ENCODE results near the gene WNK1.
A peak's percentile ranks its signal among the peaks of the same experiment; 100 is the strongest.

WNK1 gene

DNA sequence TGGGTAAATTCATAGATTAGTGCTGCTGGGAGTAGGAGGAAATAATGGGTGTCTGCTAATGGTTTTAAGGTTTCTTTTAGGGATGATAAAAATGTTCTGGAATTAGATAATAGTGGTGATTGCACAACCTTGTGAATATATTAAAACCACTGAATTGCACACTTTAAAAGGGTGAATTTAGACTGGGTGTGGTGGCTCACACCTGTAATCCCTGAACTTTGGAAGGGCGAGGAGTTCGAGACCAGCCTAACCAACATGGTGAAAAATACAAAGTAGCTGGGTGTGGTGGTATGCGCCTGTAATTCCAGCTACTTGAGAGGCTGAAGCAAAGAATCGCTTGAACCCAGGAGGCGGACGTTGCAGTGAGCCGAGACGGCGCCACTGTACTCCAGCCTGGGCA is 195.9 kb downstream of the WNK1 start:
- no peak for DNase-seq (ENCODE audit: low read depth)
- peak overlapping the region; percentile 99 for H3K4me3 ChIP-seq (ENCODE audit: low read length)

DNA sequence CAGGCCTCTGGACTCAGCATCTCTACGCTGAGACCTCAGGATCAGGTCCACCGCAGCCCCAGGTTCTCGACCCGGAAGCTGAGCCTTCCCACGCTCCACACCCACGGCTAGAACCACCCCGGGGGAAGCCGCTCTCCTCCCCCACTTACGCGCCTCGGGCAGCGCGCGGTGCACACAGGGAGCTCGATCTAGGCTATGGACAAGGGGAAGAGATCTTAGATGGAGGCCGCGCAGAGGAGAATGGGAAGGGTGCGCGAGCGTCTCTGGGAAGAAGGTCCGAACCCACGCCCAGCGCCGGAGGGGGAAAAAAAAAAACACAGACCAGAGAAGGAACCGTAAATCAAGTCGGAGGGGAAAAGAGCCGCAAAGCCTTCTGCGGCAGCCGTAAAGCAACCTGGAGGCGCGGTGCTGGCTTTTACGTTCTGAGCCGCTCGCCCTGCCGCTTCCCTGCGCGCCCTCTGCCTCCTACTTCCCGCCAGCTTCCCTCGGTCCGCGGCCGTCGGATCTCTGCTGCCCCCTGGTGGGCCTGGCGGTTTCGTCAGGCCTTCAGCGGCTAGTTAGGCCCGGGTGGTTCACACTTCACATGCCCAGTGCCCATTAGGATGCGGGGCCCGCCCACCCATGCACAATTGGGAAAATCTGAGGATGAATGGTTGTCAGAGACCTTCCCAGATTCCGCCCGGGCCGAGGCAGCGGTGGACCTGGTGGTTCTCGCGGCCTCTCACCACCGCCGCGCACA is 197.2 kb downstream of the WNK1 start, which contains the start of gene RAD52:
RAD52 (minus strand) TSS at position 242 of the 739 bp plus-strand sequence. CDS start 16,636 bp downstream, outside the sequence.
- DNase-seq (ENCODE audit: low read depth) = peak; percentile 100
- Histone ChIP-seq H3K4me1 (ENCODE audit: control insufficient read depth, insufficient read depth, low read length) (peaks cover 31% of the 10 kb centered on the region), H3K27me3 (replicated peaks; ENCODE audit: control insufficient read depth, insufficient read depth, low read length) (no peaks in the 10 kb centered on the region), H3K9ac (ENCODE audit: low read length) (peak within 1 kb of the TSS; percentile 98), H3K4me3 (ENCODE audit: low read length) (peak within 1 kb of the TSS; percentile 99), H3K9me3 (ENCODE audit: control insufficient read depth, low read length) (no peaks in the 10 kb centered on the region), H3K36me3 (ENCODE audit: control insufficient read depth, insufficient read depth, low read length, severe bottlenecking) (no peaks in the 10 kb centered on the region)

More for the DNA sequence above, 195.9 kb downstream of the WNK1 start:
- no peaks in the 10 kb centered on the region for H3K36me3 ChIP-seq (ENCODE audit: control insufficient read depth, insufficient read depth, low read length, severe bottlenecking)
- H3K27me3 ChIP-seq (replicated peaks; ENCODE audit: control insufficient read depth, insufficient read depth, low read length) = no peaks in the 10 kb centered on the region
- H3K9me3 ChIP-seq (ENCODE audit: control insufficient read depth, low read length) = no peaks in the 10 kb centered on the region
- peaks cover 22% of the 10 kb centered on the region for H3K4me1 ChIP-seq (ENCODE audit: control insufficient read depth, insufficient read depth, low read length)
- H3K9ac ChIP-seq (ENCODE audit: low read length) = peak overlapping the region; percentile 98

DNA sequence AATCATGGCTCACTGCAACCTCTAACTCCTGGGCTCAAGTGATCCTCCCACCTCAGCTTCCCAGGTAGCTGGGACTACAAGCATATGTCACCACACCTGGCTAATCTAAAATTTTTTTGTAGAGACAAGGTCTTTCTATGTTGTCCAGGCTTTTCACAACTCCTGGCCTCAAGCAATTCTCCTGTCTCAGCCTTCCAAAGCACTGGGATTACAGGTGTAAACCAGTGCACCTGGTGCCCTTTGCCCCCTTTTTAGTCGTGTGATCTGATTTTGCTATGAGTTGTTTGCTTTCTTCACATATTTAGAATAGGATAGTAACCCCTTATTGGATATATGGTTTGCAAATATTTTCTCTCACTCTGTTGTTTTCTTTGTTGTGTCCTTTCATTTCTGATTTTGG is 198.8 kb downstream of the WNK1 start:
- Histone ChIP-seq H3K9me3 (ENCODE audit: control insufficient read depth, low read length) (no peaks in the 10 kb centered on the region), H3K4me3 (ENCODE audit: low read length) (no peak overlapping the region), H3K36me3 (ENCODE audit: control insufficient read depth, insufficient read depth, low read length, severe bottlenecking) (no peaks in the 10 kb centered on the region), H3K9ac (ENCODE audit: low read length) (no peak overlapping the region), H3K4me1 (ENCODE audit: control insufficient read depth, insufficient read depth, low read length) (peaks cover 28% of the 10 kb centered on the region), H3K27me3 (replicated peaks; ENCODE audit: control insufficient read depth, insufficient read depth, low read length) (no peaks in the 10 kb centered on the region)
- DNase-seq (ENCODE audit: low read depth) = no peak

DNA sequence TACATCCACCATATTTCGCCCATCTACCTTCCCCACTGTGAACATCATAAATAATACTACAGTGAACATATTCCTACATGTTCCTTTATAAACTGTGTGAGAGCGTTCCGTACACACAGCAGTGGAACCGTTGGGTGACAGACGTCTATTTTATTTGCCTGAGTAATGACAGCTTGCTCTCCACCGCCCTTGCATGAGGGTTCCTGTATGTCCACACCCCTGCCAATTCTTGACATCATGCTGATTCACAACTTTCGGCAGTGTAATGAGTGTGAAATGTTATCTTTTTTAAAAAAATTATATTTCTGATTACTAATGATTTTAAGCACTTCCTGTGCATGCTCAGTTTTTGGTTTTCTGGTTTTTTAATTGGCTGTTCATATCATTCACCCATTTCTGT is 201.4 kb downstream of the WNK1 start:
- H3K9ac ChIP-seq (ENCODE audit: low read length) = no peak overlapping the region
- no peaks in the 10 kb centered on the region for H3K36me3 ChIP-seq (ENCODE audit: control insufficient read depth, insufficient read depth, low read length, severe bottlenecking)
- H3K4me3 ChIP-seq (ENCODE audit: low read length) = no peak overlapping the region
- DNase-seq (ENCODE audit: low read depth) = no peak
- H3K4me1 ChIP-seq (ENCODE audit: control insufficient read depth, insufficient read depth, low read length) = peaks cover 11% of the 10 kb centered on the region
- H3K9me3 ChIP-seq (ENCODE audit: control insufficient read depth, low read length) = no peaks in the 10 kb centered on the region
- H3K27me3 ChIP-seq (replicated peaks; ENCODE audit: control insufficient read depth, insufficient read depth, low read length) = no peaks in the 10 kb centered on the region

DNA sequence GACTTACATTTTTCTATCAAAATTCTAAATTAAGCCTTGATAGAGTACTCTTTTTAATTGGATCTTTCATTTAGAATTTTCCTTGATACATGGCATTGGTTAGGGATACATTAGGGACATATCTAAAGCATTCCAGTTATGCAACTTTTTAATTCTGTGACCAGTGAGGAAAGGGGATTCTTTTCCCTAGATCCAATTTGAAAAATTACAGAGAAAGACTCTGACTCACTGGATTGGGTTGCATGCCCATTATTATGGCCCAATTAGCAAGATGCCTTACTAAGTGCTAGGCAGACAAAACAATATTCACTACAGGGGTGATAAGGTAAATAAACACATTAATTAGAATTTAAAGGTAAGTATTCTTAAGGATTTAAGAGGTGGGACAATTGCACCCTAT is 202.4 kb downstream of the WNK1 start:
- H3K27me3 ChIP-seq (replicated peaks; ENCODE audit: control insufficient read depth, insufficient read depth, low read length) = no peaks in the 10 kb centered on the region
- no peak for DNase-seq (ENCODE audit: low read depth)
- H3K9me3 ChIP-seq (ENCODE audit: control insufficient read depth, low read length) = no peaks in the 10 kb centered on the region
- H3K9ac ChIP-seq (ENCODE audit: low read length) = no peak overlapping the region
- H3K4me1 ChIP-seq (ENCODE audit: control insufficient read depth, insufficient read depth, low read length) = peaks cover 11% of the 10 kb centered on the region
- no peak overlapping the region for H3K4me3 ChIP-seq (ENCODE audit: low read length)
- no peaks in the 10 kb centered on the region for H3K36me3 ChIP-seq (ENCODE audit: control insufficient read depth, insufficient read depth, low read length, severe bottlenecking)

DNA sequence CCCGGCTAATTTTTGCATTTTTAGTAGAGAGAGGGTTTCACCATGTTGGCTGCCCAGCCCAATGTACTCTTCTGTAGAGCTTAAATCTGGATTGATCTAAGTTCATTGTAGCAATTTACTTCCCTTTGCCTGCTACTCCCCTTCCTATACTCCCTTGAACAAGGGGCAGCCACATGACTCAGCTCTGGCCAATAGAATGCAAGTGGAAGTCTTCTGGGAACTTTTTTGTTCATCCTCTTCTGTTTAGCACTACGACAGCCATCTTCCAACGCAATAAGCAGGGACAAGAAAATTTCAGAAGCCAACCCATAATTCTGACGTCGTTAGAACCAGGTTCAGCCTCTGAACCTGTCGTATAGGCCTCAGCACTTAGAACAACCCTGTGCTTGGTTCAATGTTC is 203.6 kb downstream of the WNK1 start:
- H3K27me3 ChIP-seq (replicated peaks; ENCODE audit: control insufficient read depth, insufficient read depth, low read length) = no peaks in the 10 kb centered on the region
- H3K9me3 ChIP-seq (ENCODE audit: control insufficient read depth, low read length) = no peaks in the 10 kb centered on the region
- no peak for DNase-seq (ENCODE audit: low read depth)
- no peak overlapping the region for H3K9ac ChIP-seq (ENCODE audit: low read length)
- peaks cover 11% of the 10 kb centered on the region for H3K4me1 ChIP-seq (ENCODE audit: control insufficient read depth, insufficient read depth, low read length)
- no peak overlapping the region for H3K4me3 ChIP-seq (ENCODE audit: low read length)
- H3K36me3 ChIP-seq (ENCODE audit: control insufficient read depth, insufficient read depth, low read length, severe bottlenecking) = no peaks in the 10 kb centered on the region

DNA sequence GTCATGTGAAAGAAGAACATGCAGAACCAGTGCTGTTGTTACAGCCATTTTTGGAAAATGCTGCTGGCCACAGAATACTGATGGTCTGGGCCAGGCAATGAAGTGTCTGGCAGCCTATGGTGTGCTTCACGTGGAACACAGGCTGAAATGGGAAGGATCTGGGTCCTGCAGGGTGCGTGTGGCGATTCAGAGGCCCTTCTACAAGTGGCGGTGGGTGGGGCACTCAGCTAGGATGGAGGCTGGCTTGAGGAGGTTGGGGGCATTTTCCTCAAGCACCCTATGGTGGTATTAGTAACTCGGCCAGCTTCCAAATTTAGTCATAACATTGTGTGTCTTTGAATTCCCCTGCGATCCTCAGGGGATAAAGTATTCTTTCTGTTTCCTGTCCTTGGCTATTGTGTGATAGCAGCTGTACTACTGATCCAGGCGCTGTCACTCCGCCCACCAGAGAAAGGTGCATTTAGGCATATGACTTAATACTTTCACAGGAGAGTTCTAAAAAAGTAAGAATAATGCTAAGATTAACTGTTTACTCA is 206.3 kb downstream of the WNK1 start:
- DNase-seq (ENCODE audit: low read depth) = no peak
- Histone ChIP-seq H3K36me3 (ENCODE audit: control insufficient read depth, insufficient read depth, low read length, severe bottlenecking) (no peaks in the 10 kb centered on the region), H3K4me1 (ENCODE audit: control insufficient read depth, insufficient read depth, low read length) (peaks cover 6% of the 10 kb centered on the region), H3K27me3 (replicated peaks; ENCODE audit: control insufficient read depth, insufficient read depth, low read length) (no peaks in the 10 kb centered on the region), H3K9me3 (ENCODE audit: control insufficient read depth, low read length) (no peaks in the 10 kb centered on the region), H3K4me3 (ENCODE audit: low read length) (no peak overlapping the region), H3K9ac (ENCODE audit: low read length) (no peak overlapping the region)

Measured in adipocyte (in vitro differentiated cells).